ENCODE results near the gene CTDP1.
"Not testable (repeated sequence)": the region's sequence is repeated elsewhere in the genome, so short reads cannot be mapped to it uniquely, and the experiment has no call there.

DNA sequence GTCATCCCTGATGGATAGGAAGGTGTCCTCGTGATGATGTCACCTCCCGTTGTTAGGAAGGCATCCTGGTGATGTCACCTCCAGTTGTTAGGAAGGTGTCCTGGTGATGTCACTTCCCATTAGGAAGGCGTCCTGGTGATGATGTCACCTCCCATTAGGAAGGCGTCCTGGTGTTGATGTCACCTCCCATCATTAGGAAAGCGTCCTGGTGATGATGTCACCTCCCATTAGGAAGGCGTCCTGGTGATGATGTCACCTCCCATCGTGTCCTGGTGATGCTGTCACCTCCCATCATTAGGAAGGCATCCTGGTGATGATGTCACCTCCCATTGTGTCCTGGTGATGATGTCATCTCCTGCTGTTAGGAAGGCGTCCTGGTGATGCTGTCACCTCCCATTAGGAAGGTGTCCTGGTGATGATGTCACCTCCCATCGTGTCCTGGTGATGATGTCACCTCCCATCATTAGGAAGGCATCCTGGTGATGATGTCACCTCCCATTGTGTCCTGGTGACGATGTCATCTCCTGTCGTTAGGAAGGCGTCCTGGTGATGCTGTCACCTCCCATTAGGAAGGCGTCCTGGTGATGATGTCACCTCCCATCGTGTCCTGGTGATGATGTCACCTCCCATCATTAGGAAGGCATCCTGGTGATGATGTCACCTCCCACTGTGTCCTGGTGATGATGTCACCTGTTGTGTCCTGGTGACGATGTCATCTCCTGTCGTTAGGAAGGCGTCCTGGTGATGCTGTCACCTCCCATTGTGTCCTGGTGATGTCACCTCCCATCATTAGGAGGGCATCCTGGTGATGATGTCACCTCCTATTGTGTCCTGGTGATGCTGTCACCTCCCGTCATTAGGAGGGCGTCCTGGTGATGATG is 40.1 kb downstream of the CTDP1 start:
- TF ChIP-seq POLR2A (IDR thresholded peaks at IDR 0.05; ENCODE audit: low read length); GATA1 (IDR thresholded peaks at IDR 0.05; ENCODE audit: low read depth, low read length): not testable (repeated sequence)
